DOHH2 (cell line): Measurements from ENCODE around the gene KMT2A.

Experiments
- H3F3A ChIP-seq: fragments of 200-600 bp; sonication (generic), shearing (Covaris generic); 2 replicates; pipeline ENCODE4 v1.6.0; 2016; ENCODE audit warnings: antibody characterized with exemption, mild to moderate bottlenecking; ENCODE audit not compliant: control insufficient read depth, insufficient read depth
- H3K27ac ChIP-seq: fragments of 200-600 bp; sonication (generic); 2 replicates; pipeline ENCODE4 v1.5.1; 2014; ENCODE audit warnings: low read depth, mild to moderate bottlenecking, low read length, moderate library complexity
- H3K27me3 ChIP-seq: fragments of 200-600 bp; sonication (generic); 2 replicates; pipeline ENCODE4 v1.6.1; 2014; ENCODE audit warnings: mild to moderate bottlenecking, low read length, mixed read lengths; ENCODE audit not compliant: control insufficient read depth
- H3K36me3 ChIP-seq: fragments of 200-600 bp; sonication (generic); 2 replicates; pipeline ENCODE4 v1.6.1; 2014; ENCODE audit warnings: mild to moderate bottlenecking, low read length, moderate library complexity, mixed read lengths; ENCODE audit not compliant: control insufficient read depth
- H3K4me1 ChIP-seq: fragments of 200-600 bp; sonication (generic); 2 replicates; pipeline ENCODE4 v1.6.1; 2014; ENCODE audit warnings: mild to moderate bottlenecking, low read length, mixed read lengths; ENCODE audit not compliant: control insufficient read depth
- H3K4me2 ChIP-seq: fragments of 200-600 bp; sonication (generic); 2 replicates; pipeline ENCODE4 v1.6.0; 2014; ENCODE audit warnings: mild to moderate bottlenecking, low read length, moderate library complexity
- H3K4me3 ChIP-seq: fragments of 200-600 bp; sonication (generic); 2 replicates; pipeline ENCODE4 v1.5.1; 2014; ENCODE audit warnings: mild to moderate bottlenecking, low read length, mixed read lengths
- H3K79me2 ChIP-seq: fragments of 200-600 bp; sonication (generic); 2 replicates; pipeline ENCODE4 v1.6.1; 2014; ENCODE audit warnings: mild to moderate bottlenecking, low read length, mixed read lengths; ENCODE audit not compliant: control insufficient read depth
- H3K9me2 ChIP-seq: fragments of 200-600 bp; sonication (generic); replicated peaks from 2 replicates; pipeline ENCODE4 v1.6.1; 2014; ENCODE audit warnings: mild to moderate bottlenecking, low read length, mixed read lengths; ENCODE audit not compliant: control insufficient read depth
- H3K9me3 ChIP-seq: fragments of 200-600 bp; sonication (generic); 2 replicates; pipeline ENCODE4 v1.6.1; 2014; ENCODE audit warnings: antibody characterized with exemption, low read length, mixed read lengths; ENCODE audit not compliant: control insufficient read depth, insufficient read depth
- H4K20me1 ChIP-seq: fragments of 200-600 bp; sonication (generic); 2 replicates; pipeline ENCODE4 v1.6.0; 2014; ENCODE audit warnings: low read depth, mild to moderate bottlenecking, antibody characterized with exemption, low read length, moderate library complexity; ENCODE audit not compliant: control insufficient read depth, insufficient read depth
- CTCF ChIP-seq: fragments of 200-600 bp; sonication (generic); IDR thresholded peaks from one replicate; pipeline ENCODE4 v1.5.1; 2014; ENCODE audit warnings: antibody characterized with exemption, mild to moderate bottlenecking, low read depth, low read length; ENCODE audit not compliant: poor library complexity, severe bottlenecking
- EZH2phosphoT487 ChIP-seq: fragments of 200-600 bp; sonication (generic); IDR thresholded peaks from 2 replicates; pipeline ENCODE4 v1.6.1; 2017; ENCODE audit warnings: borderline replicate concordance, mild to moderate bottlenecking, antibody characterized with exemption, low read length, moderate library complexity, mixed read lengths

KMT2A gene

GRCh38 chr11:118435893-118436624 is at the start of gene KMT2A:
Gene KMT2A, plus strand, starts transcription at chr11:118436492. Its CDS starts 21 bp downstream, at chr11:118436513.
- Histone ChIP-seq H3K4me1 (peaks cover 53% of the 10 kb centered on the region), H3K27me3 (no peaks in the 10 kb centered on the region), H3K4me3 (peak within 1 kb of the TSS; percentile 88), H3K36me3 (peaks cover 37% of the 10 kb centered on the region), H3K9me3 (no peaks in the 10 kb centered on the region), H3K79me2 (peaks cover 46% of the 10 kb centered on the region), H3K27ac (peak within 1 kb of the TSS; percentile 90), H4K20me1 (peaks cover 30% of the 10 kb centered on the region), H3F3A (peaks cover 12% of the 10 kb centered on the region), H3K4me2 (peak within 1 kb of the TSS; percentile 98), H3K9me2 (no peaks in the 10 kb centered on the region)
- TF ChIP-seq CTCF: no peak
- TF ChIP-seq EZH2phosphoT487: no peak

- Histone ChIP-seq H3K9me2 (no peaks in the 10 kb centered on the region), H3K9me3 (no peaks in the 10 kb centered on the region), H3K36me3 (peaks cover 66% of the 10 kb centered on the region), H3K27ac (no peak overlapping the region), H4K20me1 (no peaks in the 10 kb centered on the region), H3K27me3 (no peaks in the 10 kb centered on the region), H3F3A (peaks cover 18% of the 10 kb centered on the region), H3K79me2 (peaks cover 5% of the 10 kb centered on the region), H3K4me2 (no peak overlapping the region), H3K4me3 (no peak overlapping the region), H3K4me1 (peaks cover 26% of the 10 kb centered on the region)
- TF ChIP-seq EZH2phosphoT487 (no peak), CTCF (no peak)
Measured at GRCh38 chr11:118396097-118396501, 40.2 kb upstream of the KMT2A start.

- TF ChIP-seq EZH2phosphoT487: no peak
- no peak for TF ChIP-seq CTCF
- Histone ChIP-seq H3K4me2 (no peak overlapping the region), H3K9me2 (no peaks in the 10 kb centered on the region), H3K36me3 (peaks cover 65% of the 10 kb centered on the region), H3K4me3 (no peak overlapping the region), H3K27ac (no peak overlapping the region), H3K9me3 (no peaks in the 10 kb centered on the region), H4K20me1 (peaks cover 7% of the 10 kb centered on the region; the same call in 1 of the 2 replicates), H3K27me3 (no peaks in the 10 kb centered on the region), H3K79me2 (peaks cover 17% of the 10 kb centered on the region), H3K4me1 (peaks cover 27% of the 10 kb centered on the region), H3F3A (peaks cover 18% of the 10 kb centered on the region)
Measured at GRCh38 chr11:118397448-118397847, 38.8 kb upstream of the KMT2A start.
